Posterior cingulate gyrus (tissue), 11 donors: ENCODE measurements around the gene FBXL16.

Source experiments
- DNase-seq, 10 donors: peaks; one replicate each; pipeline versions ENCODE4 v3.0.0 to v3.0.0-alpha.2; 2020 to 2021; ENCODE audit warnings: mixed read lengths in 3 of 10
- intact Hi-C: fragments of 100-400 bp; cut with DNase I; formaldehyde crosslinking; loops from one replicate; pipeline ENCODE4 v1.15.1; 2023

The FBXL16 gene

DNA sequence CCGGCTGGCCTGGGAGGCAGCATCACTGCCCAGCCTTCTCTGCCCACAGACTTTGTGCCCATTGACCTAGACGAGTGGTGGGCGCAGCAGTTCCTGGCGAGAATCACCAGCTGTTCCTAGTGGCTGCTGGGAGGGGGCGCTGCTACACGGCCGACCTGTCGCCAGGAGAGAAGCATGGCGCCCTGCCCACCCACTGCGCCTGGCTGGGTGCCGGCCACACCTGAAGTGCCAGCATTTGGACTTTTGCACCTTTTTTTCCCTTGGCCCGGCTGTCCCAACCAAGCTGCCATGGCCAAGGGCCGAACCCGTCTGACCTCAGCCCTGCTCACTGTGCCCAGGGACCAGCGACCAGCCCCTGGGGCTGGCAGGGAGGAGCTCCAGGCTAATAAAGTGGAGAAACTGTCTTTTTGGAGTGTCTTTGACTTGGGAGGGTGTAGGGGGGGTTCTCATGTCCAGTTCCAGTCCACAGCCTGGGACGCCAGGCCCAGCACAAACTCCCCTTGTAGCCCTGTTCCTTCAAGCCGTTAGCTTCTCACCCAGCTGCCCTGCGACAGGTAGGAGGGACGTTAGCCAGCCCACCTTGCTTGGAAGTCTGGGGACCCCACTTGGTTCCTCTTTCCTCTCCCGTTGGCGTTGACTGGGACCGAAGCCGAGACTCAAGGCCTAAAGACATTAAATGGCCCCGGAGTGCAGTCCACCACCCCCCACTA is 57.4 kb downstream of the FBXL16 start:
- intact Hi-C loops: no loop called here
- no peak for DNase-seq

GRCh38 chr16:647173-647902 is 58.3 kb downstream of the FBXL16 start:
- DNase-seq: no peak
- intact Hi-C loops: no loop called here

GRCh38 chr16:646679-647172 is 58.9 kb downstream of the FBXL16 start:
- intact Hi-C loops: no loop called here
- no peak for DNase-seq

- DNase-seq: no peak
- intact Hi-C loops: no loop called here
Measured at GRCh38 chr16:645852-646678, 59.5 kb downstream of the FBXL16 start.

DNA sequence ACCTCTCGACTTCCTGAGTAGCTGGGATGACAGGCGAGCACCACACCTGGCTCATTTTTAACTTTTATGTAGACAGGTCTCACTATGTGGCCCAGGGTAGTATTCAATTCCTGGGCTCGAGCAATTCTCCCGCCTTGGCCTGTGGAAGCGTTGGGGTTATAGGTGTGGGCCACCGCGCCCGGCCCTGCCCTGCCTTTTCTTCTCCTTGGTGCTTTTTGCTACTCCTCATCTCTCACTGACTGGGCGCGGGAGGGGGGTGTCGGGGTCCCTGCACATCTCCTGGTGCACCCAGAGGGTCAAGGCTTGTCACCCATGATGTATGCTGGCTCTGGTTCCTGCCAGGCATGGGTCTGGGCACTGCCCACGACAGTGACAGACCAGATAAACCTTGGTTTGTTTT is 61.0 kb downstream of the FBXL16 start:
- DNase-seq: no peak
- intact Hi-C loops: no loop called here

DNA sequence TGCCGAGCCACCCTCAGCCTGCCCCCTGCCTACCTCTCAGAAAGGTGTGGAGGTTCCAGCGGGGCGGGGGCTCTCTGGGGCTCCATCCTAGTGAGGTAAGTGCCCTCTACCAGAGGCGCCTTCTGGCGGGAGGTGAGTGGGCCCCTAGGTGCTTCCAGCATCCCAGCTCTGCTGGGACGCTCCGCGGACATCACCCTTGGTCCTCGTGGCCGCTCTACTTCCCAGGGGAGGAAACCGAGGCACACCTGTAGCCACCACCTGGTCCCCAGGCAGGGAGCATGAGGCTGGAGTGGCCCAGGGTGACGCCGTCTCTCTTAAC is 62.6 kb downstream of the FBXL16 start:
- intact Hi-C loops: no loop called here
- no peak for DNase-seq
